ENCODE data around the gene ITGA8. TPM values are rescaled to one million over a fixed set of nuclear protein-coding genes. Genes with fewer than 3 reads are reported as not detected.

The ITGA8 gene
- total and polyA plus RNA-seq, 9 of the 15 experiments (the other 6 are each of a cell fraction or from before 2014, with no cell fraction given) = 0.01 to 0.07 (median 0.04) TPM; not detected in 5

DNA sequence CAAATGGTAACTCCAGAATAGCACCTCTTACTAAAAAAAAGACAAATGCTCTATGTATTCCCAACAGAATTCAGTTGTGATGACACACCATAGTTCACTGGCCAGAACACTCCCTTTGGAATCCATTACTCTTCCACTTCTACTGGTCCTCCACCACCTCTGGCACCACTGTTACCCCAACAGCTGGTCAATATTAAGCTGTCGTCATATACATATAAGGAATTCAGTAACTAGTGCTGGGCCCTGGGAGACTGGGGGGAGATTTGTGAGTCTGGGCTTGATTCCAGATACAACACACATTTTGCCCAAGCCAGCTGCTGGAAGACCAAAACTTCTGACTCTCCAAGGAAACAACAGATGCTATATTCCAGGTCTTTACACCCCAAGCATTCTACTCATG is 26.0 kb upstream of the ITGA8 start:
- Histone ChIP-seq H3K4me3 (no peak overlapping the region), H3K4me1 (replicated peaks in 1 of 2; ENCODE audit: control insufficient read depth in 2 of 2, insufficient read depth in 2 of 2, low read length in 2 of 2) (no peaks in the 10 kb centered on the region), H3K79me2 (ENCODE audit: control insufficient read depth, insufficient read depth, low read length) (no peaks in the 10 kb centered on the region), H4K20me1 (replicated peaks; ENCODE audit: control insufficient read depth, insufficient read depth, low read length) (no peaks in the 10 kb centered on the region), H3K27me3 (ENCODE audit: control insufficient read depth in 2 of 2, insufficient read depth in 2 of 2, low read length in 2 of 2) (no peaks in the 10 kb centered on the region), H3K27ac (ENCODE audit: extremely low read depth, low read depth, low read length) (no peak overlapping the region), H3K4me2 (ENCODE audit: insufficient read depth, low read length) (no peak overlapping the region), H3K36me3 (ENCODE audit: control insufficient read depth, insufficient read depth, low read length) (no peaks in the 10 kb centered on the region), H3K9me1 (ENCODE audit: control insufficient read depth, insufficient read depth, low read length) (no peaks in the 10 kb centered on the region), H3K9me3 (replicated peaks; ENCODE audit: control insufficient read depth, insufficient read depth, low read depth, low read length) (no peaks in the 10 kb centered on the region), H3K9ac (ENCODE audit: insufficient read depth in 1 of 2, low read depth in 2 of 2, low read length in 2 of 2) (no peak overlapping the region), H2AFZ (ENCODE audit: low read depth, low read length) (no peak overlapping the region)
- in situ Hi-C loops (cut with MboI) = no loop called here
- no TSS peak for BruUV-seq (replicated peaks)
- WGBS (ENCODE audit: insufficient coverage, low coverage, missing lambda C conversion rate) = 17% methylated on average over 1 of the region's 1 CpG
- FAIRE-seq (no peak), DNase-seq (ENCODE audit: extremely low read depth in 1 of 4, low spot score in 3 of 4) (no peak), ATAC-seq (no peak)
- intact Hi-C loops (cut with micrococcal nuclease) = loop anchor here (5.0 kb wide), 1 partner anchor 77 kb away; no protein-coding TSS in a partner anchor
- ChIA-PET CTCF (ENCODE audit: low intra/inter-chr PET ratio) (no interaction called here), POLR2A (no interaction called here)
- no peak for TF ChIP-seq ZNF41 (CRISPR knock-in tag; conservative IDR thresholded peaks at IDR 0.05)
- no peak for TF ChIP-seq PCBP1 (IDR thresholded peaks at IDR 0.05; ENCODE audit: low read depth, low read length, poor library complexity, severe bottlenecking)
- TF ChIP-seq CXXC5 (CRISPR knock-in tag; IDR thresholded peaks at IDR 0.05) = no peak
- TF ChIP-seq SAFB2 (IDR thresholded peaks at IDR 0.05; ENCODE audit: borderline replicate concordance, low read depth, low read length, severe bottlenecking) = no peak
- no peak for TF ChIP-seq EZH2 (IDR thresholded peaks at IDR 0.05; ENCODE audit: borderline replicate concordance, low read depth, low read length)
- TF ChIP-seq IFI16 (CRISPR knock-in tag; IDR thresholded peaks at IDR 0.05) = no peak
- TF ChIP-seq XRCC4 (IDR thresholded peaks at IDR 0.05; ENCODE audit: extremely low read depth, insufficient read depth, insufficient read length) = no peak
- TF ChIP-seq, protein P1, sequence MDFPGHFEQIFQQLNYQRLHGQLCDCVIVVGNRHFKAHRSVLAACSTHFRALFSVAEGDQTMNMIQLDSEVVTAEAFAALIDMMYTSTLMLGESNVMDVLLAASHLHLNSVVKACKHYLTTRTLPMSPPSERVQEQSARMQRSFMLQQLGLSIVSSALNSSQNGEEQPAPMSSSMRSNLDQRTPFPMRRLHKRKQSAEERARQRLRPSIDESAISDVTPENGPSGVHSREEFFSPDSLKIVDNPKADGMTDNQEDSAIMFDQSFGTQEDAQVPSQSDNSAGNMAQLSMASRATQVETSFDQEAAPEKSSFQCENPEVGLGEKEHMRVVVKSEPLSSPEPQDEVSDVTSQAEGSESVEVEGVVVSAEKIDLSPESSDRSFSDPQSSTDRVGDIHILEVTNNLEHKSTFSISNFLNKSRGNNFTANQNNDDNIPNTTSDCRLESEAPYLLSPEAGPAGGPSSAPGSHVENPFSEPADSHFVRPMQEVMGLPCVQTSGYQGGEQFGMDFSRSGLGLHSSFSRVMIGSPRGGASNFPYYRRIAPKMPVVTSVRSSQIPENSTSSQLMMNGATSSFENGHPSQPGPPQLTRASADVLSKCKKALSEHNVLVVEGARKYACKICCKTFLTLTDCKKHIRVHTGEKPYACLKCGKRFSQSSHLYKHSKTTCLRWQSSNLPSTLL (IDR thresholded peaks at IDR 0.05) = no peak
- TF ChIP-seq PHB2 (IDR thresholded peaks at IDR 0.05; ENCODE audit: low read depth) = no peak
- TF ChIP-seq TCF7 (IDR thresholded peaks at IDR 0.05; ENCODE audit: borderline replicate concordance) = no peak
- no peak for TF ChIP-seq POLR2H (tag; IDR thresholded peaks at IDR 0.05; ENCODE audit: low read depth)
- TF ChIP-seq ZNF436 (CRISPR knock-in tag; IDR thresholded peaks at IDR 0.05) = no peak
